CMK (cell line): ENCODE measurements around the gene PAPPA.

Experiments
- DNase-seq: peaks from one replicate; pipeline ENCODE4 v3.0.0-alpha.2; 2010; ENCODE audit warnings: low read depth

The PAPPA gene, protein sequence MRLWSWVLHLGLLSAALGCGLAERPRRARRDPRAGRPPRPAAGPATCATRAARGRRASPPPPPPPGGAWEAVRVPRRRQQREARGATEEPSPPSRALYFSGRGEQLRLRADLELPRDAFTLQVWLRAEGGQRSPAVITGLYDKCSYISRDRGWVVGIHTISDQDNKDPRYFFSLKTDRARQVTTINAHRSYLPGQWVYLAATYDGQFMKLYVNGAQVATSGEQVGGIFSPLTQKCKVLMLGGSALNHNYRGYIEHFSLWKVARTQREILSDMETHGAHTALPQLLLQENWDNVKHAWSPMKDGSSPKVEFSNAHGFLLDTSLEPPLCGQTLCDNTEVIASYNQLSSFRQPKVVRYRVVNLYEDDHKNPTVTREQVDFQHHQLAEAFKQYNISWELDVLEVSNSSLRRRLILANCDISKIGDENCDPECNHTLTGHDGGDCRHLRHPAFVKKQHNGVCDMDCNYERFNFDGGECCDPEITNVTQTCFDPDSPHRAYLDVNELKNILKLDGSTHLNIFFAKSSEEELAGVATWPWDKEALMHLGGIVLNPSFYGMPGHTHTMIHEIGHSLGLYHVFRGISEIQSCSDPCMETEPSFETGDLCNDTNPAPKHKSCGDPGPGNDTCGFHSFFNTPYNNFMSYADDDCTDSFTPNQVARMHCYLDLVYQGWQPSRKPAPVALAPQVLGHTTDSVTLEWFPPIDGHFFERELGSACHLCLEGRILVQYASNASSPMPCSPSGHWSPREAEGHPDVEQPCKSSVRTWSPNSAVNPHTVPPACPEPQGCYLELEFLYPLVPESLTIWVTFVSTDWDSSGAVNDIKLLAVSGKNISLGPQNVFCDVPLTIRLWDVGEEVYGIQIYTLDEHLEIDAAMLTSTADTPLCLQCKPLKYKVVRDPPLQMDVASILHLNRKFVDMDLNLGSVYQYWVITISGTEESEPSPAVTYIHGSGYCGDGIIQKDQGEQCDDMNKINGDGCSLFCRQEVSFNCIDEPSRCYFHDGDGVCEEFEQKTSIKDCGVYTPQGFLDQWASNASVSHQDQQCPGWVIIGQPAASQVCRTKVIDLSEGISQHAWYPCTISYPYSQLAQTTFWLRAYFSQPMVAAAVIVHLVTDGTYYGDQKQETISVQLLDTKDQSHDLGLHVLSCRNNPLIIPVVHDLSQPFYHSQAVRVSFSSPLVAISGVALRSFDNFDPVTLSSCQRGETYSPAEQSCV (N-terminal part only)

DNA sequence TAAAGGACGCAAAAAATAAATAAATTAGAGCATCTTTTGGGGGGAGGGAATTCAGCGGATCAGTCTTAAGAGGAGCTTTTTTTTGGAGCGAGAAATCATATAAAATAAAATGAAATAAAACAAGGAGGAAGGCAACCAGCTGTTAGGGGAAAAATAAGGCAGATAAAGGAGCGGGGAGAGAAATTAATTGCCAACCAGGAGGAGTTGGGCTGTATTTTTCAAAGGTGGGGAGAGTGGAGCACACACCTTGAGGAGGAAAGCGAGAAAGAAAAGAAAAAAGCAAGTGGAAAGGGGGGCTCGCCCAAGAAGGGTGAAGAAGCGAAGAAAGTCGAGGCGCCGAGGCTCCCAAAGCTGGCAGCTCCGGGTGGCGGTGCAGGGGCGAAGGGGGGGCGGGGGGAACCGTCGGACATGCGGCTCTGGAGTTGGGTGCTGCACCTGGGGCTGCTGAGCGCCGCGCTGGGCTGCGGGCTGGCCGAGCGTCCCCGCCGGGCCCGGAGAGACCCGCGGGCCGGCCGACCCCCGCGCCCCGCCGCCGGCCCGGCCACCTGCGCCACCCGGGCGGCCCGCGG lies at the start of gene PAPPA:
Gene PAPPA (plus strand): TSS at position 27 of the 569 bp plus-strand sequence. CDS start 382 bp downstream, at position 409.
- no peak for DNase-seq

DNA sequence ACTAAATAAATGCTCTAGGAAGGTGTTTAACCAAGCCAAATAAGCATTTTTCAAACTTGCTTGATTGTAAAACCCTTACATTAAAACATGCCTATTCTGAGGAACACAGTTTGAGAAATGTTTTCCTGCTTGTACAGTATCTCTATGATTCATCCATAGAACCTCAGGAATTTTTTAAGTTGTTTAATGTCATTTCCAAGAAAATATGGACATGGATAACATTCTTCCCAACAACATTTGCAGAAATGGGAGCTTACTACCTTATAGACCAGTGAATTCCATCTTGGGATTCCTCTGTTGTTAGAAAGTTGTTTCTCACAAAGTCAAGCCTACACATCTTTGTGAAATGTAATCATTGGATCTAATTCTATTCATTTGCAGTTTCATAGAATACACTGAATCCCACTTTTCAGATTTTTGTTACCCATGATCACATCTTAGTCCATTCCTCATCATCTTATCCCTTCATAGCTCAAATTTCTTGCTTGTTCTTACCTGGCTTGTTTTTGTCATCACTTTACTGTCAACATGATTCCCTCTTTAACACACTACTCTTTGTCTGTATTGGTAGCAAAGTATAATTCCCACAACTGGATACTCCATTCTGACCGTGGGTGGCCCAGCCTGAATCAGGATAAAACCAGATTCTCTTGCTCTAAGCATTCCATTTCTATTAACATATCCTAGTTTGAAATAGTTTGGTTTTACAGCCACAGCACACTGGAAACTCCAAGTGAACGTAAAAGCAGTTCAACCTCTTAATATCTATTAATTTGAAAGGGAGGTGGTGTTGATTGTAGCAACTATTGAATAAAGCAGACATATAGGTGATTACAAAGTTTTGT lies 49.4 kb upstream of the PAPPA start:
- DNase-seq = no peak

DNA sequence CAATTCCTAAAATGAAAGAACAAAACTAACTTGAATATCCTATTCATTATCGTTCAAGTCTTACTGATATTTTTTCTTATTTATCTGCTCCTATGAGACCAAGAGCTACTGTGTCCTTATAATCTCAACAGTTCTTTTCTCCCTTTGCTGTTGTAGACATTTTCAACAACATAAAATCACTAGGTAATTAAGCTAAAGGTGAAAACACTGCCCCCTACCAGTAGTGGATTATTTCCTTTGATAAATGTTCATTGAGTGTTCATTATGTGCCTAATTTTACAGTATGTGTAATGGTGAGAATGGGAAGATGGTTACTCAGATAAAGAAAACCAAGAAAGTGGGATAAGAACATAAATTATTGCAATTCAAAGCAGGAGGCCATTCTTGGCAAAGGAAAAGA lies 41.4 kb upstream of the PAPPA start:
- DNase-seq = no peak

DNA sequence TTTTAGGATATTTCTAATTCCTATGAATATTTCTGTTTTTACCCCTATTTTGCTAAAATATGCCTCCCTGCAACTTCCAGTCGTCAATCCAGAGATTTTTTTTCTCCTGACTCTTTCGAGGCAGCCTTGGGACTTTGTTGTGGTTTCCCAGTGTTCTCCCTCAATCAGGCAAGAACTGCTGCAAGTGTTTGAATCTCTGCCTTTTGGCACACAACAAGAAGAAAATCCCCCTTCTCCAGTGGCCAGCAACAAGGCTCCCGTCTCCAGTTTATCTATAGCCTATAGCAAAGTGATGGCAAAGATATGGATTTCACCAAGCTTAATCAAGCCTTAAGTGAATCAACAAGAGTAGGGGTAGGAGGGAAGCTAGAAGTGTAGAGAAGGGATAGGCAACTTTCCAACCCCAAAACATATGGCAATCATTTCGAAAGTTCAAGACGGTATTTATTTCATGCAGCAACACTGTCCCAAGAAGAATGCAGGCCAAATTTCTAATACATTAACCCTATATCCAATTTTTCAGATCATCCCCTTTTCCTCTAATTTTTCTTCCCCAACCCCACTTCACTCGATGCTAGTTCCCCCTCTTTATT lies 37.7 kb upstream of the PAPPA start:
- no peak for DNase-seq

DNA sequence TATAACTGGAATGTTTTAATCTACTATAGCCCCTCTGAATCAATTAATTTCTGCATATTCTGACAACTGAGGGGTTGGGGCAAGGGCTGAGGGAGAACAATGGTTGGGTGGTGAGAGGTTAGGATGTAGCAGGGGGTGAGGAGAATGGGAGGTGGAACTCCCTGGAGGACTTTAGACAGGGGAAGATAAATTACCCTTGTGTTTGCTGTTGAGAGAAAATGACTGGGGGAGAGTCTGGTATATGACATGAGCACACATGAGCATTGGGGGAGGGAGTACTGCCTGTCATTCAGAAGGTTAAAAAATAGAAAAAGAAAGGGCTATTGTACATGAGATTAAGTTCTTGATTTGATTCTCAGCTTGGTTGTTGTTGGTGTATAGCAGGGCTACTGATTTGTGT lies 37.2 kb upstream of the PAPPA start:
- no peak for DNase-seq

DNA sequence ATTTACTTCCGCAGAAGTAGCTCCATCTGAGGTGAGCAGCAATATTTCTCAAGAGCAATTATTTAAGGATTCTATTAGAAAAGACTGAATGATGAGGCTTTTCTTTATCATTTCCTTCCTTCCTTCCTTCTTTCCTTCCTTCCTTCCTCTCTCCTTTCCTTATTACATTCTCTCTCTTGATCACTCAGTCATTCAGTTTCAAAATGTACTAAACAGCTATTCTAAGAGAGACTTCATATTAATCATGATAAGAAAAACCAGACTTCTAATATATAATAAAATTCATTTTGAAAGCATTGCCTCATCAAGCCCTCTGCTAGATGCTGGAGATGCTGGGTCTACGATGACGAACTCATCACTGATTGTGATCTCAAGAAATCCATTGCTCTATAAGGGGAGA lies 30.4 kb upstream of the PAPPA start:
- no peak for DNase-seq

DNA sequence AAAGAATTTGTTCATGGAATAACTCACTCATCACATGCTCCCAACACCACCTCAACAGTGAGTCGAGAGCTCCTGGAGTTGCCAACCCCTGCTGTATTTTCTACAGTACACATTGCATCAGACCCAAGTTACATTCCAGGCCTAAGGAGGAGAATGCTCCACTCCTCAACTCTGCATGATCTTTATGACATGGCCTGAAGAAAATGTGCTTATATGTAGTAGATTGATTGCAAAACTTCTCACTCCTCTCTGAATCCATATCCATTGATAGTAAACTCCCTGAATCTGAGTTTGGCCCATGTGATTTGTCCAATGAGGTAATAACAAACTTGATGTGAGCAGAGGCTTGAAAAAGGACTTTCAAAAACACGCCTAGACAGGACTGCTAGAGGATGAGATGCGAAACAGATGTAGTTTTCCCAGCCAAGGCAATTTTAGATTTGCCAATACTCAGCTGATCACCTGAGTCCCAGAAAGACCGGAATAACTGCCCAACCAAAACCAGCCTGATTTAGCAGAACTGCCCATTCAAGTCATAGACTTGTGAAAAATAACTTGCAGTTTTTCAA lies 29.0 kb upstream of the PAPPA start:
- no peak for DNase-seq

DNA sequence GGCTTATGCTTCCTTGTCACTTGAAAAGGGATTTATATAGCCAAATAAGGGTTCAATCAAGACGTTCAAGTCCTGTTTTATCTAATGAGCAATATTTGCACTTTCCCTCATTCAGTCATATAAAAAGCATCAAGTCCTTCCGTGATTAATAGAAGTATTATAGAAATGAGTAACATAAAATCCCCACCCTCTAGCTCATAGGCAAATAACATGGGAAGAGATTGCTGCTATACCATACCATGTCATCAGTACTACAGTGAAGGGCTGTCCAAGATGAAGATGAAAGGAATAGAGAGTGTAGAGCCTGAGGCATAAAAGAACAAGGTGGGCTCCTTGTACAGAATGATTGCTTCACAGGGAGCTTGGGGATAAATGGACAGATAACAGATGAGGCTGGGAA lies 20.4 kb upstream of the PAPPA start:
- DNase-seq = no peak

DNA sequence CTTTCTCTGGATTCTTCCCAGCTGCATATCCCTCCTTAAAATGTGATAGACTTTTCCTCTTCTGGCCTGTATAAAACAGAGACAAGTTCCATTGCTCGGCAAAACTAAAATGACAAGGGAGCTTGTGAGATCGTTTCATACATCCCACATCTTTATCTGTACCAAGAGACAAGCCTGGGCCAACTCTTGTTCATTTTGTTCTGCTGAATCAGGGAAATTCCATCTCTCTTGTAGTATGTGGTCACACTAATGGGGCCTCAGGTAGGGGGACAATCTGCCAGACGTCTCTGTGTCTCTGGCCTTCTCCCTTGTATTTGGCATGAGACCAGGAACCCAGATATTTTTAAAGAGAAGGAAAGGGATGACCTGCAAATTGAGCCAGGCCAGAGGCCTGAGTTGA lies 18.6 kb upstream of the PAPPA start:
- DNase-seq = no peak

DNA sequence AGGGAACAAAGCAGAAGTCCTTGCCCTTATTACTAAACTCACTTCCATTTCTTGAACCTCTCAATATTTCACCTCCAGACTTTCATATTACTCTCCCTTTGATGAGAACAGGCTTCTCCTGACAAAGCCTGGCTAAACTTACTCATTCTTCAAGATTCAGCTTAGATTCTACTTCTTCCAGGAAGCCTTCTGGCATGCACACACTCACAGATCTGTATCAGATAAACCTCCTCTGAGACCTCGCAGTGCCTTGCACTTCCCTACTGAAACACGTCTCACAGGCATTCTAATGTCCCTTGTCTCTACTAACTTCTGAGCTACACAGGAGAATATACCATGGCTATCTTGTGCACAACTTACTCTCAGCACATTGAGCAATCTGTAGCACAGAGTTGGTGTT lies 16.6 kb upstream of the PAPPA start:
- no peak for DNase-seq

DNA sequence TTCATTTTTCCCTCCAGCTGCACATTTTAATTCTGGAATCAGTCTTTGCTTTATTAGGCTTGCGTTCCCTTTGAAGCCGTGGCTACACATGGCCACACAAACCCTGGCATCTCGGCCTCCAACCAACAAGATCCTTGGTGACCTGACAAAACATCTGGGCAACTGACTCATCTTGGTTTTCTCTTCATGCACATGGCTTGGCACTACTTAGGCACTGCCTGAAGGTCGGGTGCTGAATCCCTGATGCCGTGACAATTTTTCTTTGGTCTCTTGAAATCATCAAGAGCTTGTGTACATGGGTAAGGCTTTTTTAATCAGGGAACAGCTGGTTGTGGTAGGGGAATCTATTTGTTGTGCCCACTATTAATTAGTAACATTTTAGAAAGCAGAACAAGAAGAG lies 16.0 kb upstream of the PAPPA start:
- DNase-seq = no peak

DNA sequence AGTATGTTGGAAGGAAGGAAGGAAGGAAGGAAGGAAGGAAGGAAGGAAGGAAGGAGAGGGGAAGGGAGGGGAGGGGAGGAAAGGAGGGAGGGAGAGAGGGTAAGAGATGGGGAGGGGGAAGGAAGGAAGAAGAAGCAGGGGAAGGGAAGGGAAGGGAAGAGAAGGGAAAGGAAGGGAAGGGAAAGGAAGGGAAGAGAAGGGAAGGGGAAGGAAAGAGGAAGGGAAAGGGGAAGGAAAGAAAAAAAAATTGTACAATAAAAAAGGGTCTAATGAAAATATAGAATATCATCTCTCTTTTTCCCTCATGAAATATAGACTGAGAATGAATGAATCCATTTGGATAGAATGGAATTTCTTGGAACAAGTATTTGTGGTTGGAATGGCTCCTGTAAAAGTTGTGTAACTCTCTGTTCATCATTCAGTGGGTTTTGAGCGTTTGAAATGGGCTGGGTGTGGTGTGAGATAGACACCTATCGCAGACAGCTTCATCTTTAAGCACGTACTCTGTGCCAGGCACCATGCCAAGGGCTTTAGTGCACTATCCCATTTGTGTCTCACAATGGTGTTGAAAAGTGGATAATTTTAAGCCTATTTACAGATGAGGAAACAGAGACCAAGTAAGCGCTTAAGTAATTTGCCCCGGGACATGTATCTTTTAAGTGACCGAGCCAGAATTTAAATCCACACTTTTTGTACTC lies 11.6 kb upstream of the PAPPA start:
- DNase-seq = no peak

DNA sequence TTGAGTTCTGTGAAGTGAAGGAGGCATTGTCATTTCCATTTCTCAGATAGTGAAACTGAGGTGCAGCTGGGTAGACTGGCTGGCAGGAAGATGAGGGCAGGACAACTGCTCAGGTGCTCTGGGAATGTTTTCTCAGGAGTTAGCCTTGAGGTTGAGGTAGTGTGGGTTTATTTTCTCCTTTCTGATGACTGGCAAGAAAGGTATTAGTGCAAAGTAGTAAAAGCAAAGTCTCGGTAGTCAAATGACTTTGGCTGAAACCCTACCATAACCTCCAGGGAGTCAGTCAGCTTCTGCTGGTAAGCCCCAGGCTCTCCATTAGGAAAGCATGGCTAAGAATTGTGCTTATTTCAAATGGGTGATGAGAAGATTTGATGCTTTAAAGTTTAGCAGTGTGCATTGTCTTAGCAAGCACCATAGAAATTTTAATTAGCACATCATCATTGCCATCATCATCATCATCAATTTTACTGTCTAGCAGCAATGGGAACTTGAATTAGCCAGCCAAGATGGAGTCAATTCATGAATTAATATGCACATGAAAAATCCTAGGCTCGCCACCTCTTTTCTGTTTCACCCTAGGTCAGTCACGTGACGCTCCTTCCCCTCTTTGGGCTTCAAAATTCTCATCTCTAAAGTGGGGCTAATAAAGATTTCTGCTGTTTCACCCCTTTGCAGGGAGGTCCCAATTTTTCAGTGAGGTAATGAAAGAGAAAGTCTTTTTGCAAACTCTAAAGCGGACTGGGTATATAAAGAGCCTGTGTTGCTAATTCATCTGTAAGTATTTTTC lies 10.7 kb upstream of the PAPPA start:
- no peak for DNase-seq

DNA sequence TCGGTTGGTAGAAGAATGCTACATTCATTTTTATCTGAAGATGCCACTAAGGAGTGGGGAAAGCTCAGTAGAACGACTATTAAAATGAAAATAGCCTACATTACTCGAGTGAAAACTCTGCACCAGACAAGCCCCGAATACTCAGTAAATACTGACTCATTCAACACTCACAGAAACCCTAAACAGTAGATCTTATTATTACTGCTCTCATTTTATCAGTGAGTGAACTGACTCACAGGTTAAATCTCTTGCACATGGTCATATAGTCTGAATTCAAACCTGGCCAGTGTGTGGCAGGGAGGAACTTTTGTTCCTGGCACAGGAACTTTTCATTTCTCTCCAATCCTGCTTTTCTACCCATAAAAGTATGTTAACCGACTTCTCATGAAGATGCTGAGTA lies 9.6 kb upstream of the PAPPA start:
- DNase-seq = no peak

DNA sequence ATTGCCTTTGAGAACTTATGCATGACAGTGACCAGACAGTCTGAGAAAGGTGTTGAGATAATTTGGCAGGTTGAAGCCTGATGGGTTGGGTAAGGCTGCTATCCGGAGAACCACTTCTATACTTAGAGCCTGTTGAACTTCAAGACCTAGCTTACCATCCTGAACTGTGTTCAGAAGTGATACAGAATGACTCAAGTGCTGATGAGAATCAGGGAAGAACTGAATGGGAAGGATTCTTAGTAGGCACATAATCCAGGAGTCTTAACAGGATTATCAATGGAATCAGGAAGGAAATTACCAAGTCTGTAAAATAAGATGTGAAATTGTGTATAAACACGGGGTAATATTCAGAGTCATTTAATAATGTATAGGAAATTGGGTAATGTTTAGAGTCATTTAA lies 9.0 kb upstream of the PAPPA start:
- no peak for DNase-seq

DNA sequence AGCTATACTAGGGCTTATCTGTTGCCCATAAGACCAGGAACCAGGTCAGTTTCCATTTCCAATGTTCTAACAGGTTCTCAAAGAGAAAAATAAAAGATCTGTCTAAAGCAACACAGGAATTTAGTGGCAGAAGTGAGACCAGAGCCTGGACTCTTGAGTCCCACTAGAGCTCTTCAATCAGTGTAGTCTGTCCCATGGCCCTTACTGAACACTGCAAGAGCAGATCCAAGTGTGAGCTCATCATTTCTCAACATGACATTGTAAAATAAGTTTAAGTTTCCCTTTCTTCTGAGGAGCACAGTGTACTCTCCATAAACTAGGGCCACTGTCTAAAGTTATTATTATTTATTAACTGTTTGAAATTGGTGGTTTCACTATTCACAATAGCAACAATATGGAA lies 8.6 kb upstream of the PAPPA start:
- DNase-seq = no peak

DNA sequence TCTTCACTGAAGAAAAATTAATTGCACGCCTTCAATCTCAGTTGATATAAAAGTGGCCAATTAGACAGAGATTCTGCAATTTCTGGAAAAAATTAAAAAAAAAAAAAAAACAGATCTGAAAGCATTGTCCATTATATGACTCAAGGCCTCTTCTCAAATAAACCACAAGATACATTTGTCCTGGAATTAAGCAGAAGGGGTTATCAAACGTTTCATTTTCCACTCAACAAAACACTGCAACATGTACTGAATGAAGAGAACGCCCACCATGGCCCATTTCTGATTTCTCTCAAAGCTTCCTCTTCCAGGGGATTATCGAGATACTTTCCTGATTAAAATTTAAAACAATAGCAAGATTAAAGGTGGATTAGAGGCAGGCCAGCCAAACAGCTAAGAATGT lies 5.8 kb upstream of the PAPPA start:
- no peak for DNase-seq

DNA sequence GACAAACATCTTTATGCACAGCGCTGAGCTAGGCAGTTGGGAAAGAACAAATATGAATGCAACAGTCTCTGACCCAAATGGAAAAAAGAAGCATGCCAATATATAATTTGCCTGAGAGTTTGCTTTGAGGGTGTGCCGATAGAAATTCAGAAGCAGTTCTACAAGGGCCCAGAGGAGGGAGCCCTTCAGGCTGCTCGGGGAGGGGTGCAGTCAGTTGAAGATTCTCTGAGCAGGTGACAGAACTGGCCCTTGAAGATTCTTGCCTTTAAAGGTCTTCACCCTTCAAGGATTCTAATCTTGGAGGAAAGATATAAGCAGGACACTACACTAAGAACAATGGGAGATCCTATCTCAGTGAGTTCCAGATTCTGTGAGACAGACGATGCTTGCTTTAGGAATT lies 3.7 kb upstream of the PAPPA start:
- no peak for DNase-seq

DNA sequence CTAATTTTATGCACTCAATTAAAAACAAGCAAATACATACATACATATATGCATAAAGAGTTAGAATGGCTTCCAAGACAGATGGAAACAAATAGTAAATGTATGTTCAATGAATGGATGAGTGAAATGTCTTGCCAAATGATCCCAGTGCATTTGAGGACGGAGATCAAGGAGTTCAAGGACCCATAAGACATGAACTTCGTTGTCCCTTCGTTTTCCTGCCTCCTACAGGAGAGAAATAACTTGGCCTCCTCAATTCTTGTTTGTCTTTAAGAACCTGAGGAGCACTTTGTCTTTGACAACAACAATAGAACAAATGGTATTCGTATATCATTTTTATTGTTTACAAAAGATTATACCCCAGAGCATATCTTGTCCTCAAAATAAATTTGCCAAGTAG lies 2.4 kb upstream of the PAPPA start:
- no peak for DNase-seq
